Activated CD8-positive, alpha-beta memory T cell treated with anti-CD3 and anti-CD28 coated beads for 4 hours (primary cell): ENCODE data around the gene UROC1.

Experiments
- DNase-seq, 2 donors: peaks; one replicate each; pipeline ENCODE4 v3.0.0-alpha.2; 2020; ENCODE audit warnings: low read depth in 2 of 2

UROC1 gene

DNA sequence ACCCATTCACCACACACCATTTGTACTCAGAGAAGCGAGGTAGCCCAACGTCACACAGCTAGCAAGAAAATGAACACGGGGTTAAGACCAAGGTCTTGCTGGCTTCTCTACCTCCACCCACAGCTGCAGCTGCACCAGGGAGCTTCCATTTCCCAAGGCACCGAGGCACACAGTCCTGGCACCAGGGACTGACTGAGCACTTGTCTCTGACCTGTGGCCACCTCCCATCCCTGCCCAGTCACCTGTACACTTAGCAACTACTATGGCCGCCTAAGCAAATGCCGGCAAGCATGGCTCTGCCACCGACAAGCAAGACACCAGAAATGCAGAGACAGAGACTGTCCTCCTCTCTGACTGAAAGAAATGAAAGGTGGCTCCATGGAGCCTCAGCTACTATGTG, 57.2 kb downstream of the UROC1 start:
- no peak for DNase-seq

DNA sequence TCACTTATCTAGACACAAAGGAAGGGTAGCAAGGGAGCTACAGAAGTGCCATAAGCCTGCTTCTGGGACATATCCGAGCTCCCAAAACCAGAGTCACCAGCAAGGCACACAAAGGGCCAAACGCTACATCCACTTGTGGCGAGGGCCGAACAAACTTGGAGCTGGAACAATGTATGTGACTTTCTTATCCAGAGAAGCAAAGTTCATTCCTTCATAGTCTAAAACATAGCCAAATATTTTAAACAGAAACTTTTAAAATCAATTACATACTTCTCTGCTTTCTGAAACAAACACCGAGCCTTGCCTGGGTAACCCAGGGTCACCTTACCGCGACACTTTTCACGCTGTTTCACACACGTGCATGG, 57.8 kb downstream of the UROC1 start:
- no peak for DNase-seq

DNA sequence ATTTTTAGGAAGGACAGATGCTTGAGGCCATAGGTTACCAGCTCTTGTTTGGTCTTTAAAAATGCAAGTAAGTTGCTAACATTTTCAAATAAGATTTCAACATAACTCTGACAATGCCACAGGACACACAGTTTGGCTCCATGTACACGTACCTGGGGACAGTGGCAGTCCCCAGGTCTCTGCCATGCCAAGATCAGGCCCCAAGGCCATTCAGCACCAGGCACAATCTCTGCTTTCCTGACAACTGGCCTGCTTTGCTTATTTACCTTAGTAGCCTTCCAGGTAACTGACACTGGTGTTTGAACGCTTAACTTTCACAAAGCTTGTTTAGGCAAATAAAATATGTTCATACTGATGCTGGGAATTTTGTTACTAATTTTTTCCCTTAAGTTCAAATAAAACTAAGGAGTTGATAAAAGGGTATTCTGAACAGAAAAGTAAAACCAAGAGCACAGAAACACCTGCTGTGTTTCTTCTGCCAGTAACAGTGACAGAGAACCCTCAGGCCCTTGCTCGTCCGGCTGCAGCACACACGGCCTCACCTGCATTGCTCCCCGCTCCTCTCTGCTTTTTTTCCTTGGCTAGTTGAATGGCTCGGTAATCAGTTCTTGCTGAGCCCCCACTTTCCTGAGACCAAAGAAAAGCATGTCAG, 58.3 kb downstream of the UROC1 start:
- no peak for DNase-seq

DNA sequence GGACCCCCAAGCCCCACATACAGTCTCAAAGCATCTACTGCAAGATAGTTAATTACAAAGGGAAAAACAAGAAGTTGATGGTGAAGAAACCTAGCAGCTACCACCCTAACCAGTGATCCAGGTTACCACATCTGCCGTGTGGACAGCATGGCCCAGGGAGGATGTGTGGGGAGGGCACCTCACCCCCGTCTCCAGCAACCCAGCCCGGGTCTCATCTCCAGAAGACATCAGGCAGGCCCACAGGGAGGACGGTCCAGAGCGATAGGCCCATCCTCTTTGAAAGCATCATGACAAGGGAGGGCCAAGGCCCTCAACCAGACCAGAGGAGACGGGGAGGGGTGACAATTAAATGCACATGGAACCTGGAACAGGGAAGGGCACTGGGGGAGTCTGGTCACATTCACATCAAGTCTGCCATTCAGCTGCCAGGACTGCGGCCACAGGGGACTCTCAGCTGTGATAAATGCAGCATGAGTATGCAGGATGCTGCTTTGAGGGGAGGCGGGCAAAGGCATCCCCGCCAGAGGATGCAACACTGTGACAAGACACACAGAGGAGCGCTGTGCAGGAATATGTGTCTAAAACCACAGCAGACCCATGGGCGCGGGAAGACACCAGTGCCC, 60.7 kb downstream of the UROC1 start:
- no peak for DNase-seq

DNA sequence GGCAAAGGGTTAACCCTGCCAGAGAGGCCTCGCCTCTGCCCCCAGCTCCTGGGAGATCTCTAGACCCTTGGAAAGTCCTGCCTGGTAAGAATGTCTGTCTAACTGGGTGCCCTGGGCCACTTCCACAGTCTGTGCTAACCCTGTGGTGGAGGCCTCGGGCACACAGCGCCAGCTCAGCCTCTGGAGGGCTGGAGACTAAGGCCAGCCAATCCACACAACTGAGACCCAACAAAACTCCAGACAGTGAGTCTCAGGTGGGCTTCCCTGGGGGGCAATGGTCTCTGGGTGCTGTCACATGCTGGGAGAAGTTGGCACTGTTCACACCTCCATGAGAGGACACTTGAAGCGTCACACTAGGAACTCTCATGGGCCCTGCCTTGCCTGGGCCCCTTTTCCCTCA, 61.4 kb downstream of the UROC1 start:
- DNase-seq, result no peak

DNA sequence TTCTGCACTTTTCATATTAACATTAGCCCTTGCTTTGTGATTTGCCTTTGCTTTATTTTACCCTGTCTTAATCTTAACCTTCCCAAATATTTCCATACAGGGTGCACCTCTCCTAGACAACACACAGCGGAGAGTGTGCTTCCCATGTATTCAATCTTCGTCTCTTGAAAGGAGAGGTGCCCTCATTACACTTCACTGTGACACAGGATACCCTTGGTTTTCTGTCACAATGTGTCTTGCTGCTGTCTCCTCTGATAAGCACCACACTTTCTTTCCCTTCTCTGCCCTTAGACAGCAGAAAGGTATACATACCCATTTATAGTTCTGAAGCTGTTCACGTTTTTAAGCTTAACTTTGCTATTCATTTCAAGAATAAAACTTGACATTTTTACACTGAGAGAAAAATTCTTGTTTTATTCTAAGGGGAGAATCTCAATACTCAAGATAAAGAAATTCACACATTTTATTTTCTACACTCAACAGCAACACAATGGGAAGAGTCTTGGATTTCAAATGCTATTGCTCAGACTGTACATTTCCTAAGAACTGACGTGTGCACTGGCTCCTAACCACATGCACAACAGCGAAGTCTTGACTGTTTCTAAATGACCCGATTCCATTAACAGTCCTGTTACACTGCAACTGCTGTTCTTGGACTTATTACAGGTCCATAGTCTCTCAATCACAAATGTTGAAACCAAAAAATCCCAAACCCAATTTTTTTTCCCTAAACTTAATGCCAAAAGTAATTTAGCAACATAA, 63.0 kb downstream of the UROC1 start:
- no peak for DNase-seq

DNA sequence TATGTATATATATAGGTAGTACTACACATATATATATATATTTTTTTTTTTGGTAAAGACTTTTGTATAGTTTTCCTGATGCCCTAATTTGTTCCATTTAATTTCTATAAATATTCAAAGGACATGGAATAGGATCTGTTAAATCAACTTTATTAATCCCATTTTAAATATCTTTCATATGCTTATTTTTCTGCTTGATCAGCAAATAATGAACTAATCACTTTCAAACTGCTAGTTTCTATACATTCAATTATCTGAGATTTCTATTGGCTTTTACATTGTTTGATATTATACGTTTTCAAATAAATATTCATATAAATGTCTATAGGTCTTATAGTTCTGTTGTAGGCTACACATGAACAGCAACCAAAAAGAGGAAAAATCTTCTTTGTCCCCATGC, 63.5 kb downstream of the UROC1 start:
- DNase-seq, result no peak

DNA sequence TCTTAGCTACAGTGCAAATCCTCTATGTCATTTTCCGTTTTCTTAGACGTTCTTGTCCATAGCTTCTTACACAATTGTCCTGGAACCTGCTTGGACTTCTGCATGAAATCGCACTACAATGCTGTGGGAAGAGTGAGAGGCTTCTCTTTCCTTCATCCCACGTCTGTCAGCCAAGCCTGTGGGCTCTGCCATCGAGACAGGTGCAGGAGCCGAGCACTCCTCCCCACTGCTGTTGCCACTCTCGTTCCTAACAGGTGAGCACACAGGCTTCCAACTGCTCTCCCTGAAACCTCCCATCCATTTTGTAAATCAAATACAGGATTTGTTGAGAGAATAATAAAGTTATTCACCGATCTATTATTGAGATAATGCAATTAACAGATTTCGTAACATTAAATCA, 65.4 kb downstream of the UROC1 start:
- no peak for DNase-seq

DNA sequence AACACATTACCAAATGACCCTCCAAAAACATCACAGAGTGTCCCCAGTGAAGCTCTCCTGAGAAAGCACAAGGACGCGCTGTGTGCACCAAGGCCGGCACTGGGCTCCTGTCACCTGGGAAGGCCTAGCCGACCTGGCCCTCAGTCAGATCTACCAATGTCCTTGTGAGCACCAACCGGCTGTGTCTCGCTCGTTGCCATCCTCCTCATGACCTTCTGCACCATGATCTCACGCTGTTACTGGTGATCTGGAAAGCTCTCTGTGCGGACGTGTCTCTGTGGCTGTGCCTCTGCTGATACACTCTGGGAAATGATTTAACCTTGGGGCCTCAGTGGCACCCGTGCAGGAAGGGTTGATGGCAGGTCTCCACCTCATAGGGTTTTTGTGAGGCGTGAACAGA, 66.1 kb downstream of the UROC1 start:
- no peak for DNase-seq

DNA sequence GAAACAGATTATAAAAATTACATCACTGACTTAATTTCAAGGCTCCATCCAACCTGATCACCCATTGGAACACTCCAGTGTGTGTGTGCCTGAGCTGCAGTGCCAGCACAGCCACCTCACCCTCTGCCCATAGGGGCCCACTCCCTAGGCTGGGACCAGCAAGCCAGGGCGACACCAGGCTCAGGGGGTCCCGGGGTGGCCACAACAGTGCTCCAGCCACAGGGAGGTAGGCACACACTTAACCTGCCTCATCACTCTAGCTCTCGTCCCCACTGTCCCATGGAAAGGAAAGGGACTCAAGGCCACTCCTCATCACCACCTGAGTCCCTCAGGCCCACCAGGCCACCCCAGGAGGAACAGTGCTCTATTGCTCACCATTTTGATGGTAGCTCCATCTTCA, 66.8 kb downstream of the UROC1 start:
- DNase-seq, result no peak

DNA sequence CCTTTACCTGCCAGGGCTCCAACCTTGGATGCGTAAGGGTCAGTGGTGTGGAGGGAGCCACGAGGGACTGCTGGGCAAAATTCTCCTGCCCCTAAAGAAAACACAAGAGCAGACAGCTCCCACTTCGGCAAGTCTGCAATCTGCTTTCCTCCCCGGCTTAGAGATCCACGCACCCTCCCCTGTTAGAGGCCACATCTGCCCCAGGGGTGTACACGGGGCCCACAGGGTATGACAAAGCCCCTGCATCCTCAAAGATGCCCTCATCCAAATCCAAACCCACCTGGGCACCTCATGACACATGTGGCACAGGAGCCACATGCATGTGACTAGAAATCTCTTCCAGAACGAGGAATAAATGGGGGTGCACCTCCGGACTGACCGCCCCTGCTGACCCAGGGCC, 67.4 kb downstream of the UROC1 start:
- DNase-seq, result no peak

DNA sequence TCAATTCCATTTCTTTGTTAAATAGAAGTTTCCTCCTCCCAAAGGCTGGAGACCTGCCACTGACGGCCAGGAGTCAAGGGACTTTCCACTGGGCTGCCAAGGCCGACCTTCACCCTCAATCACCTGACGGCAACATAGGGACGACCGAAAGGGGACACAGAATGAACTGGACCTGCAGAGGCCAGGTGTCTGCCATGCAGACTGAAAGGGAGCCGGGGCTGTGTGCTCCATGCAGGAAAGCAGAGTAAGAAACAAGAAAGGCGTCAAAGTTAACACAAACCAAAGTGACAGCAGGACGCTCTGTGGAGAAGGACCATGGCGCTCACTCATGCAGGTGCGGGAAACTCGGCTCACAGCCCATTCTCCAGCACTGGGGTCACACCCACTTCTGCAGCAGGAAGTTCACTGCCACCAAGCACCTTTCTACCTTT, 67.9 kb downstream of the UROC1 start:
- no peak for DNase-seq

DNA sequence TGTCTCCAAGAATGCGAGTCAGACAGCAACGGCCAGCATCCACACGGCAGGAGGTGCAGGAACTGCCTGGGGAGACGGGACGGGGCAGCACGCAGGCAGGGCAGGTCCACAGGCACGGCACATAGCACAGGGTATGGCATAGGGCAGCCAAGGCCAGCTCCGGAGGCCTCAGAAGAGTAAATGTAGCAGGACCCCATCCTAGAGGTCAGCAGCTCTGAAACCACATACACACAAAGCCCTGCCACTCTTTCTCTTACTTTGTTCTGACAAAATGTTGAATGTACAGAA, 68.7 kb downstream of the UROC1 start:
- DNase-seq, result no peak

DNA sequence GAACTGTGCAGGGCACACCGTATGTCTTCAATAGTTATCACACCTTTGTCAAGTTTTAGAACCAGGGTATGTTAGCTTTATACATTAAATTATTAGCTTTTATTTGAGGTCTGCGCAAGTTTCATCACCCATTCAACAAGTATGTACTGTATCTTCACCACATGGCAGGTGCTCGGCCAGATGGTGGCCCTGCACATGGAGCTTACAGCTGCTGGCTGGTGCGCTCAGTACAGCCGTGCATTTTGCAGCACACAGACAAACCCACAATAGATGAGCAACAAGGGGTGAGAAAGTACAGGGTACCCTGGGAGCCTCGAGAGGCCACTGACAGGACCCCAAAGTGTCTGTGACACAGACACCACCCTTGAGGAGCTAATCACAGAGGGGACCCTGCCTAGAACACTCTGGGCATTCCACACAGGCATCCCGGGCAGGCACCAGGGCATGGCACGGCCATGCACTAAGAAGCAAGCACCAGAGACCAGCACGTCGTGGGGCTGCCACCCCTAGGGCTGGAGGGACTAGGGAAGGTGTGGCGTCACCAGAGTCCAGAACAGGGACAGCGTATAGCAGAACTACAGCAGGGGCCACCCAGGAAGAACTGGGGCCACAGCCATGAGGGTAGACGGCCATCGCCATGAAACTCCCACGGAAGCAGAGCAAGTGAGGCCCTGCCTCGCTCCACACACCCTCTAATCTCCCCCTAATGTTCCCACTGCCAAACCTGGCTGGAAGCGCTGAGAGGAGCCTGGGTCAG, 69.3 kb downstream of the UROC1 start:
- no peak for DNase-seq

DNA sequence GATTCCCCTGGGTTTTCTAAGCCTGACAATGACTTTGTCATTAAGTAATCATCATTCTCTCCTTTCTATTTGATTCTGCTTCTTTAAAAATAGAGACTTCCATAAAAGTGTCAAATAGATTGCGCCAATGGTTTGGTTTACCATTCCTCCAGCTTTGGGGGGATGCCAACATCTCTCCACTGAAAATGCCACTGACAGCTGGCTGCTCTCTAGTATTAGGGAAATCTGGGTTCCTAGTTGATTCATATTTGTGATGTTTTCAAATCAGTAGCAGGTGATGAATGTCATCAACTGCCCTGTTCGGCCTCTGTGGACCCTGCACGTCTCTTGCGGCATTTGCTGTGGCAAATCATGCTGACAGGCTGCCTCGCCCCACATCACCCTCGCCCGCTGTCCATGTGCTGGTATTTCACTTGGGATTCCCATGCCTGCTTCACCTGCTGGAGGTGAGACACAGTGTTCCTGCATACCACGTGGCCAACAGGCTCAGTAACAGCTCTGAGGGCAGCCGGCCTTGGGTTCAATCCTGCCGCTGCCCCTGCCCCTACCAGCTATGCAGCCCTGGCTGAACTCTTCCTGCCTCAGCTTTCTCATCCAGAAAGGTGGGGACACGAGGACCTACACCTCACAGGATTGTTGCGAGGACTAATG, 70.0 kb downstream of the UROC1 start:
- no peak for DNase-seq

DNA sequence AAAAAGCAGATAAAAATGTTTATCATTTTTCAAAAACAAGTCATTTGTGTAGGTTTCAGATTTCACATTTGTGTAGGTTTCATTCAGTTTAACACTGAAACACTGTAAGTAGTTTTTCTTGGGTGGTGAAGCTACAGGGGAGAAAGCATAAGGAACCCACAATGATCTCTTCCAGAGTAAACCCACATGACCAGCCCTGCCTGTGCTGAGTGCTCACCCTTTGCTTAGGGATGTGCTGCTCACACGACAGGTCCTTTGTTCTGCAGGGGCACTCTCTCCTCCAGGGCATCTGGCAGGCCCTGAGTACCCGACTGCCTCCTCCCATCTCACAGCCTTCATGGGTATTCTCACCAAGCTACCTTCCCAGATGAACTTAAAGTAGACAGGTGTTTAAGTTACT, 70.8 kb downstream of the UROC1 start:
- no peak for DNase-seq

DNA sequence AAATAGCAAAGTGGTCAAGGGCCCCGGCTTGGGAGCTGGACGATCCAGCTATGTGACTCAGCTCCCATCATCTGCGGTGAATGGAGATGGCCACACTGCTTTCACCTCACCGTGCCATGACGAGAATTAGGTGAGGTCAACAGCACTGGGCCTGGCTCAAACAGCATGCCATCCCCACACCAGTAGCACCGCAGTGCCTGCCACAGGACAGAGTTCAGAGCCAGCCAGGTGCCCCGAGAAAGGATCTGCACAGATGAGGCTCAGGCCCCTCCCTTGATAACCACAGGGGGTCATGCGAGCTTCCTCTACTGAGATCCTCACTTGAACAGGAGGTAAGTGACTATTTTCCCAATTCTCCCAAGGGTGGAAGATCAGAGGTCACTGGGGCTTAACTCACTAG, 71.3 kb downstream of the UROC1 start:
- DNase-seq, result no peak

DNA sequence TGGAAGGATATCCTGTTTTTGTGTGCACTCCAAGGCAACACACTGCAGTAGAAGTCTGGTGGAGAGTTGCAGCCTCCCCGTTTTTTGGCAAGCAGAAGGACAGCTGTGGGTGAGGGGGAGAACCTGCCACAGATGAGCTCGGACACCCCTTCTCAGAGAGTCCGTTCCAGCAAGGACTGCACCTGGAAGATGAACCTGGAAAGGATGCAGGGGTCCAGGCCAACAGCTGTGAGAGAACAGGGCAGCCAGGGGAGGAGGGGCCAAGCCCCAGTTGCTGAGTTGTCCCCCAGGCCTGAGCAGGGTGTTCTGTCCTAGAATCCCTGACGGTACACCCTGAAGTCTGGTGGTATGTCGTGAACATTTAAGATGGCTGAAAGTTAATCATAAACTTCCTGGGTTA, 72.1 kb downstream of the UROC1 start:
- DNase-seq, result no peak

DNA sequence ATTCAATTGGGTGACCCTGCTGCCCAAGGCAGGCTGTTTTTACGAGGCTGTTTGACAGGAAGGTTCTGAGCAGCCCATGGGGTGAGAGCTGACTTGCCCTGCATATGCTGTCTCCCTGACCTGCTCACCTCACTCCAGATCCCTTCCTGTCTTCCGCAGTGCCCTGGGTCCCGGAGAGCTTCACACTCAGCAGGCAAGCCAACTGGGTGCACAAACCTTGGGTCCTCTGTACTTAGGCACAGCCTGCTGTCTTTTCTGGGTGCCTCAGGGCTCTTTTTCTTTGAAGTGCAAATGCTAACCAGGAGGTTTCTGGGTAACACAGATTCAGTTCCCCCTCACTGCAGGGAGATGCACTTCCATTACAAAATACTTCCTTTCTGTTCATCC, 74.7 kb downstream of the UROC1 start:
- DNase-seq, result no peak

DNA sequence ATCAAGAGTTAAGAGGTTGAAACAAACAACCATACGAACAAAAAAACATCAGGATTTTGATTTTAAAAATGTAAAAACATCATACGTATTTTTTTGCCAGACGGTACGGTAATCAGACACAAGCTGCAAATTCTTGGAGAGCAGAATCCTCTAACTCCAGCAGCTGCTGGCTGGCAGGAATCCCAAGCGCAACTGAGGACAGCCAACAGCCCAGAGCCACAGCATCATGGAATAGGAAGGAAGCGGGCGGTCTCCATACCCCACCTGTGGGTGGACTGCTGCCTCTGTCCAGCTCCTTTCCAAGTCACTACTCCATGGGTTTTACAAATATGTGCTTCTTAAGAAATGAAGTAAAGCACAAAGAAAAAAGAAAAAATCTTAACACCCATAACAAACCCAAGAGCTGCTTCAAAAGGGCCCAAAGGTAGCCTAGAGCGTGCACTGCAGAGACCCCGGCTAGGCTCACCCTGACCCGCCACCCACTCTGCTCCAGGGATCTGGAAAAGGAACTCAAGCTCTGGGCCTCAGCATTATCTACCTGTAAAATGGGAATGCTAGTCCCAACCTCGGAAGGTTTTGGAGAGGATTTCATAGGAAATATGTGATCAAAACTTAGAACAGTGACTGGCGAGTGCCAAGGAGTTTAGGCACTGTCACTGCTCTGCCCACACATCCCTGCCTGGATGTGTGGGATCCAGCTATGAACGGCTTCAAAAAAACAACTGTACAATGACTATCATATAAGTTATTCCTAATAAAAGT, 75.3 kb downstream of the UROC1 start:
- no peak for DNase-seq

DNA sequence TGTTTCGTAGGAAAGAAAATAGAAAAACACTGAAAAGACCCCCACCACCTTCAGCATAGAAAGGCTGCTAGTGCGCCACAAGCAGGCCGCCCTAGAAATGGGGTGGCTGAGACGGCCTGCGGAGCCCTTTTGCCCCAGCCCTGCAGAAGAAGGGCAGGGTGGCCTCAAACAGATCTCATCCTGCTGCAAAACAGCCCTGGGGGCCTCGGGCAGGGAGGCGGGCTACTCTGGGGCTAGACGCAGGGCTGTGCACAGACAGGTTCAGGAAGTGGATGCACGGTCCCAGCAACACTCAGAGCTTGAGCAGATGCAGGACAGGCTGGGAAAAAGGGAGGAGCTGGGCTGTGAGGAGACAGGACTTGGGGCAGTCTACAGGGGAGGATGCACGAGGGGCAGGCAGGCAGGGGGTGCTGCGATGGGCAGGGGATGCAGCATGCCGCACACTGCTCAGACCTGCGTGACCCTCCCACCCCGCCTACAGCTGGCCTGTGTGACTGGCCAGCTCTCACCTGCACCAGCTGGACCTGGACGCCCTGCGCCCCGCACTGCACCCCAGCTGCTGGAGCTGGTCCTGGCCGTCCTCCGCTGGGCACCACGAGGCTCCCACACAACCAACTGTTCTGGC, 76.2 kb downstream of the UROC1 start:
- DNase-seq, result no peak
